Measurements from ENCODE around the gene SMYD2.

DNA sequence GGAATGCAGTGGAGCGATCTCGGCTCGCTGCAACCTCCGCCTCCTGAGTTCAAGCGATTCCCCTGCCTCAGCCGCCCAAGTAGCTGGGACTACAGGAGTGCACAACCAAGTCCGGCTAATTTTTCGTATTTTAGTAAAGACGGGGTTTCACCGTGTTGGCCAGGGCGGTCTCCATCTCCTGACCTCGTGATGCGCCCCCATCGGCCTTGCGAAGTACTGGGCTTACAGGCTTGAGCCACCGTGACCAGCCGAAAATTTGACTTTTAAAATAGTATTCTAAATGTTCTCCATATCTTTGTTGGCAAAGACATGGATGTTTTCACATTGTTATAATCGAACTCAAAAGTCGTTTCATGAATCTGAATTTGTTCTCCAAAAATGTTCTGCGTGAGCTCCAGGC lies 36.7 kb upstream of the SMYD2 start:
- TF ChIP-seq FOSL1 (IDR thresholded peaks at IDR 0.05; ENCODE audit: insufficient read depth, low read depth, low read length) (no peak), CTCF (IDR thresholded peaks at IDR 0.05; ENCODE audit: control extremely low read depth in 1 of 3, insufficient read depth in 1 of 3, low read depth in 1 of 3, low read length in 3 of 3) (no peak), CTBP2 (IDR thresholded peaks at IDR 0.05; ENCODE audit: borderline replicate concordance, insufficient read depth, insufficient read length, low read length) (no peak), POLR2AphosphoS5 (IDR thresholded peaks at IDR 0.05; ENCODE audit: low read depth, low read length) (no peak), RFX5 (IDR thresholded peaks at IDR 0.05; ENCODE audit: borderline replicate concordance, low read depth, low read length) (no peak), NRF1 (IDR thresholded peaks at IDR 0.05; ENCODE audit: low read depth, low read length) (no peak)

Data from H1 (cell line).